ENCODE measurements around the gene WSB1. TPM values are rescaled to one million over a fixed set of nuclear protein-coding genes. Genes with fewer than 3 reads are reported as not detected.

WSB1 gene
- total RNA-seq, 1 experiment from 2014 or later: 66.2 TPM

DNA sequence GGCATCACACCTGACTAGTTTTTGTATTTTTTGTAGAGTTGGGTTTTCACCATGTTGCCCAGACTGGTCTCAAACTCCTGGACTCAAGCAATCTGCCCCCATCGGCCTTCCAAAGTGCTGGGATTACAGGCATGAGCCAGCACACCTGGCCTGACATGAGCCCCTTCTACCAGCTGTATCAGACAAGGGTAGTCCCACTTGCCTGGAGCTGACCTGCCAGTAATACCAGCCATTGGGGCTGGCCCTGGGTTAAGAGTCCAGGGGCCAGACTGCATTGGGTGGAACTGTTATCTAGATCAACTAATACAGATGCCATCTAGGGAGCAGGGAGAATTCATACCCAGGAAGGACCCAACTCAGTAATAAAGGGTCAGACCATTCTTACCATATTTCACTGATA, 28.1 kb downstream of the WSB1 start:
- ChIA-PET CTCF (no interaction called here), POLR2A (ENCODE audit: unreplicated experiment) (interaction anchor here (0.5 kb wide), 1 partner anchor 27 kb away, joined by 12 read pairs; no protein-coding TSS in a partner anchor)

DNA sequence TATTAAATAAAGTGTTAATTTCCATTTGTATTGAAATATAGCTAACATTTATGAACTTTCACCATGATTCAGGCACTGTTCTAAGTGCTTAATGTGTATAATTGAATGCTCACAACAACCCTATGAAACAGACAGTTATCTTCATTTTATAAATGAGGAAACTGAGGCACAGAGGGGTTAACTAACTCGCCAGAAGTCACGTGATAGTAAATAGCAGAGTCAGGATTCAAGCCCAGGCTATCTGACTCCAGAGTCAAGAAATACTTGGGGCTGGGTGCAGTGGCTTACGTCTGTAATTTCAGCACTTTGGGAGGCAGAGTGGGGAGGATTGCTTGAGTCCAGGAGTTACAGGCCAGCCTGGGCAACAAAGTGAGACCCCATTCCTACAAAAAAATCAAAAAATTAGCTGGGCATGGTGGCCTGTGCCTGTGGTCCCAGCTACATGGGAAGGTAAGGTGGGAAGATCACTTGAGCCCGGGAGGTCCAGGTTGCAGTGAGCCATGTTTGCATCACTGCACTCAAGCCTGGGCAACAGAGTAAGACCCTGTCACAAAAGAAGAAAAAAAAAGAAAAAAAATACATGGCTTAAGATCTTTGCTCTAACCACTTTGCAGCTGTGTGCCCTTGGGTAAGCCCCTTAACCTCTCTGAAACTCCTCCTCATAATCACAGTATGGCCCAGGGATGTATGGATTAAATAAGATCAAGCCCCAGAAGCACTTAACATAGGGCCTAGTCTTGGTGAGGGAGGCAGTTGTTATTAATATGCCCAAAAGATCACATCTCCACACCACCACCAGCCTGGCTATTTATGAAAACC, 29.0 kb downstream of the WSB1 start:
- Histone ChIP-seq H3K4me3 (no peak overlapping the region), H3K27ac (no peak overlapping the region), H3K4me1 (replicated peaks; ENCODE audit: insufficient read depth) (peaks cover 28% of the 10 kb centered on the region), H3K9me2 (ENCODE audit: insufficient read depth) (no peaks in the 10 kb centered on the region), H3K27me3 (ENCODE audit: insufficient read depth, low read depth) (no peaks in the 10 kb centered on the region), H3K36me3 (ENCODE audit: low read depth) (no peaks in the 10 kb centered on the region), H4K20me1 (ENCODE audit: insufficient read depth) (no peaks in the 10 kb centered on the region), H2AFZ (no peak overlapping the region), H3K79me2 (ENCODE audit: low read depth) (no peaks in the 10 kb centered on the region), H3K4me2 (peak overlapping the region; percentile 42; the same call in 1 of the 2 replicates), H3F3A (ENCODE audit: insufficient read depth, low read depth) (peaks cover 34% of the 10 kb centered on the region), H3K9me3 (ENCODE audit: insufficient read depth, low read depth) (no peaks in the 10 kb centered on the region)
- ChIA-PET POLR2A (ENCODE audit: unreplicated experiment) (interaction anchor here (0.5 kb wide), 1 partner anchor 29 kb away, joined by 4 read pairs; no protein-coding TSS in a partner anchor), CTCF (interaction anchor here (0.6 kb wide), 3 partner anchors 10 to 116 kb away, joined by 3 to 7 read pairs (median 4); no protein-coding TSS in a partner anchor)
- DNase-seq: no peak
- BruUV-seq (replicated peaks): no TSS peak
- intact Hi-C loops (cut with micrococcal nuclease; ENCODE audit: unreplicated experiment): no loop called here
- TF ChIP-seq EZH2 (IDR thresholded peaks at IDR 0.05; ENCODE audit: low read depth): no peak
- TF ChIP-seq, protein P1, sequence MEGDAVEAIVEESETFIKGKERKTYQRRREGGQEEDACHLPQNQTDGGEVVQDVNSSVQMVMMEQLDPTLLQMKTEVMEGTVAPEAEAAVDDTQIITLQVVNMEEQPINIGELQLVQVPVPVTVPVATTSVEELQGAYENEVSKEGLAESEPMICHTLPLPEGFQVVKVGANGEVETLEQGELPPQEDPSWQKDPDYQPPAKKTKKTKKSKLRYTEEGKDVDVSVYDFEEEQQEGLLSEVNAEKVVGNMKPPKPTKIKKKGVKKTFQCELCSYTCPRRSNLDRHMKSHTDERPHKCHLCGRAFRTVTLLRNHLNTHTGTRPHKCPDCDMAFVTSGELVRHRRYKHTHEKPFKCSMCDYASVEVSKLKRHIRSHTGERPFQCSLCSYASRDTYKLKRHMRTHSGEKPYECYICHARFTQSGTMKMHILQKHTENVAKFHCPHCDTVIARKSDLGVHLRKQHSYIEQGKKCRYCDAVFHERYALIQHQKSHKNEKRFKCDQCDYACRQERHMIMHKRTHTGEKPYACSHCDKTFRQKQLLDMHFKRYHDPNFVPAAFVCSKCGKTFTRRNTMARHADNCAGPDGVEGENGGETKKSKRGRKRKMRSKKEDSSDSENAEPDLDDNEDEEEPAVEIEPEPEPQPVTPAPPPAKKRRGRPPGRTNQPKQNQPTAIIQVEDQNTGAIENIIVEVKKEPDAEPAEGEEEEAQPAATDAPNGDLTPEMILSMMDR (conservative IDR thresholded peaks at IDR 0.05): no peak

More for the DNA sequence above, 28.1 kb downstream of the WSB1 start:
- no peak overlapping the region for H3K27ac ChIP-seq
- no peak overlapping the region for H3K4me3 ChIP-seq
- no peaks in the 10 kb centered on the region for H3K79me2 ChIP-seq (ENCODE audit: low read depth)
- peaks cover 34% of the 10 kb centered on the region for H3F3A ChIP-seq (ENCODE audit: insufficient read depth, low read depth)
- no peaks in the 10 kb centered on the region for H3K9me3 ChIP-seq (ENCODE audit: insufficient read depth, low read depth)
- H3K4me1 ChIP-seq (replicated peaks; ENCODE audit: insufficient read depth): peaks cover 28% of the 10 kb centered on the region
- no TSS peak for BruUV-seq (replicated peaks)
- H3K9me2 ChIP-seq (ENCODE audit: insufficient read depth): no peaks in the 10 kb centered on the region
- no peaks in the 10 kb centered on the region for H4K20me1 ChIP-seq (ENCODE audit: insufficient read depth)
- H3K36me3 ChIP-seq (ENCODE audit: low read depth): 0 out of 2 replicates have a peak, but pooled peaks cover 1% of the 10 kb centered on the region
- TF ChIP-seq, protein P1 (conservative IDR thresholded peaks at IDR 0.05): no peak
- no peak for TF ChIP-seq EZH2 (IDR thresholded peaks at IDR 0.05; ENCODE audit: low read depth)
- DNase-seq: no peak
- H2AFZ ChIP-seq: no peak overlapping the region
- no peaks in the 10 kb centered on the region for H3K27me3 ChIP-seq (ENCODE audit: insufficient read depth, low read depth)
- H3K4me2 ChIP-seq: no peak overlapping the region
- intact Hi-C loops (cut with micrococcal nuclease; ENCODE audit: unreplicated experiment): no loop called here

DNA sequence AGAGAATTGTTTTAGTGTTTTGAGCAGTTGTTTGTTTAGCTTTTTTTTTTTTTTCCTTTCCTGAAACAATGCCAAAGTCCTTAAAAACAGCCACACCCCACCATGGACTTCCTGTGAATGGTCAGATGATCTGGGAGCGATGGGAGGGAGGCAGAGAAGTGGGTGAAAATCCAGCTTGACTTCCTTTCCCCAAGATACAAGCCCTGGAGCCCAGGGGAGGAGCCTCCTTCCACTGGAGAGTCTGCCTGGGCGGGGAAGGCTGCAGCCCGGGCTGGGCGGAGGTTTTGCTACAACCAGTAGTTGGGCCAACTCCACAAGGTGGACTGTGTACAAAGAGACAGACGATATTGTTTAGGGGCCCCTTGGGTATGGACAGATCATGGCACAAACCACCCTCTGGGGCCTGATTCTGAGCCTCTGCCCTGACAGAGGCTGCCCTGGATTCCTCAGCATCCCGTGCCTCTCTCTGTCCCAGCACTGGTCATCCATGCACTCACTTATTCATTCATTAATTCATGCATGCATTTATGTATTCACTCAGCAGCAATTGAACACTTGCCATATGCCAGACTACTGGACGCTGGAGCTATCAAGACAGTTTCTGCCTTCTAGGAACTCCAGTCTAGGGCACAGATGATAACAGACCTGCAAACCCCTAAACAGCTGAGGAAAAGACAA, 29.8 kb downstream of the WSB1 start:
- ChIA-PET POLR2A (ENCODE audit: unreplicated experiment) (interaction anchor here (0.5 kb wide), 1 partner anchor 30 kb away, joined by 4 read pairs; no protein-coding TSS in a partner anchor), CTCF (interaction anchor here (0.6 kb wide), 3 partner anchors 10 to 117 kb away, joined by 3 to 7 read pairs (median 4); no protein-coding TSS in a partner anchor)
- no peak overlapping the region for H3K4me3 ChIP-seq
- no TSS peak for BruUV-seq (replicated peaks)
- peak; percentile 77 for DNase-seq
- no peaks in the 10 kb centered on the region for H3K79me2 ChIP-seq (ENCODE audit: low read depth)
- peaks cover 28% of the 10 kb centered on the region for H3K4me1 ChIP-seq (replicated peaks; ENCODE audit: insufficient read depth)
- no peaks in the 10 kb centered on the region for H3K9me3 ChIP-seq (ENCODE audit: insufficient read depth, low read depth)
- H3K27me3 ChIP-seq (ENCODE audit: insufficient read depth, low read depth): no peaks in the 10 kb centered on the region
- TF ChIP-seq, protein P1 (conservative IDR thresholded peaks at IDR 0.05): no peak
- TF ChIP-seq EZH2 (IDR thresholded peaks at IDR 0.05; ENCODE audit: low read depth): no peak
- peak overlapping the region; percentile 42 for H3K4me2 ChIP-seq
- H4K20me1 ChIP-seq (ENCODE audit: insufficient read depth): no peaks in the 10 kb centered on the region
- H3K9me2 ChIP-seq (ENCODE audit: insufficient read depth): no peaks in the 10 kb centered on the region
- H3K27ac ChIP-seq: no peak overlapping the region
- no peaks in the 10 kb centered on the region for H3K36me3 ChIP-seq (ENCODE audit: low read depth)
- intact Hi-C loops (cut with micrococcal nuclease; ENCODE audit: unreplicated experiment): no loop called here
- no peak overlapping the region for H2AFZ ChIP-seq
- H3F3A ChIP-seq (ENCODE audit: insufficient read depth, low read depth): peaks cover 32% of the 10 kb centered on the region

All from PC-9 (cell line).